Measurements from ENCODE around the gene TYW5.

The TYW5 gene, protein sequence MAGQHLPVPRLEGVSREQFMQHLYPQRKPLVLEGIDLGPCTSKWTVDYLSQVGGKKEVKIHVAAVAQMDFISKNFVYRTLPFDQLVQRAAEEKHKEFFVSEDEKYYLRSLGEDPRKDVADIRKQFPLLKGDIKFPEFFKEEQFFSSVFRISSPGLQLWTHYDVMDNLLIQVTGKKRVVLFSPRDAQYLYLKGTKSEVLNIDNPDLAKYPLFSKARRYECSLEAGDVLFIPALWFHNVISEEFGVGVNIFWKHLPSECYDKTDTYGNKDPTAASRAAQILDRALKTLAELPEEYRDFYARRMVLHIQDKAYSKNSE

GRCh38 chr2:199955339-199956061, at the start of gene TYW5, which contains the start of gene MAIP1:
Gene TYW5 (minus strand): TSS chr2:199955491. CDS start chr2:199955470, 21 bp downstream.
Gene MAIP1 (plus strand): TSS chr2:199955582. CDS start chr2:199955799, 217 bp downstream.
- TF ChIP-seq POLR2A (IDR thresholded peaks at IDR 0.05; ENCODE audit: low read length) (peak; percentile 87), GATA1 (IDR thresholded peaks at IDR 0.05; ENCODE audit: low read depth, low read length) (no peak)

DNA sequence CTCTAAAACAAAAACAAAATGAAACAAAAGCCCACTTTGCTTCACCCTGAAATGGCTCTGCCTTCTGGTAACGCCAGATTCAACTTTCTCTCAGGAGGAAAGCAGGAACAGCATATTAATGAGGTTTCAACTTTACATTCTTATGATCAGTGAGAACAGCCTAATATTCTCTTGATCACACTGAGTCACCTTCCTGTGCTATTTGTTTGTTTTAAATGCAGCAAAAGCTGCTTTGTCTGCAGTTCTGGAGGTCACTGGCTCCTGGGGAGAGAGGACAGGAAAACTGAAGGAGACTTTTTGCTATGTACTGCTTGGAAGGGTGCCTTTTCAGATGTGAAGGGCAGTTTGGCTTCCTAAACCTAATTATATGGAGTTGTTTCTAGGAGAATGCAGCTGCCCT, 48.2 kb upstream of the TYW5 start:
- no peak for DNase-seq
- TF ChIP-seq POLR2A (IDR thresholded peaks at IDR 0.05; ENCODE audit: low read length) (no peak), GATA1 (IDR thresholded peaks at IDR 0.05; ENCODE audit: low read depth, low read length) (no peak)

More at GRCh38 chr2:199955339-199956061, at the start of gene TYW5, which contains the start of gene MAIP1:
- peak; percentile 93 to 94 for DNase-seq

DNA sequence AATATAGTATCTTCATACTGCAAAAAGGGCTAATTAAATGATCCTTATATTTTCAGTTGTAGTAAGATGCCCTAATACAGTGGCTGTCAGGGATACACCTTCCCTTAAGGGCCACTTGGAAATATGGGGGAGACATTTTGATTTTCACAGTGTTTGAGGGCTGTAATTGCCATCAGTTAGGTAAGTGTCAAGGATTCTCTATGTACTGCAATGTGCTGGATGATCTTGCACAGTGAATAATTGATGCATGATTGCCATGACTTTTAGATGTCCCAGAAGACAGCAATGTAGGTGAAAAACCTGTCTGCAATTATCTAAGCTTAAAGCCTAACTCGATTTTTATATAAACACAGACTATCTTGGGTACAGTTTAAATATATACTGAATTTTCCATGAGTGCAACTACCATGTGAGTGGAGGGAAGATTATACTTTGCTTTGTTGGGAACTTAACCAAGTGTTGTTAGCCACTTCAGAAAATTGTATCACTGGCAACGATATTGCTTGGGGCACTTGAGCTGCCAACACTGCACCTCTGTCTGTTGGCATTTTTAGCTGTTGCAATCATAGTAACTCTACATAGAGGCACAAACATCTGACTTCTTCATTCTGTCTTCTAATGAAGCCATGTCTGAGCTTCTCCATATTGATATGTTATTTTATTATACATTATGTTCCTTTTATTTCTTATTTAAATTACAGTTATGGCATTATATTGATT, 45.3 kb upstream of the TYW5 start:
- TF ChIP-seq GATA1 (IDR thresholded peaks at IDR 0.05; ENCODE audit: low read depth, low read length) (no peak), POLR2A (IDR thresholded peaks at IDR 0.05; ENCODE audit: low read length) (no peak)
- no peak for DNase-seq

DNA sequence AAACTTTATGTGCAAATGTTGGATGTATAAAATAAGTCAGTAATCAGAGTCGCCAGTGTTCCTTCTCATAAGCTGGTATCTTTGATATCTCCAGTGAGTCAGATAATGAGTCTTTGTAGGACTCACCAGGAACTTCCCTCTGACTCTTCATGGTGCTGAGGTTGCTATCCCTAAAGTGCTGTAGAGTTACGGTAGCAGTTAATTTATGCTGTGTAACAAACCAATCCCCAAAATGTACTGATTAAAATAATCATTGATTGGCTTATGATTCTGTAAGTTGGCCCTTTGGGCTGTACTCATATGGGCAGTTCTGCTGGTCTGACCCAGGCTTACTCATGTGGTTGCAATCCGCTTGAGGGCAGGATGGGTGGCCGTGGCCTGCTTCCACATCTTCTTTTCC, 43.9 kb upstream of the TYW5 start:
- DNase-seq, result no peak
- TF ChIP-seq GATA1 (IDR thresholded peaks at IDR 0.05; ENCODE audit: low read depth, low read length) (no peak), POLR2A (IDR thresholded peaks at IDR 0.05; ENCODE audit: low read length) (no peak)

- TF ChIP-seq GATA1 (IDR thresholded peaks at IDR 0.05; ENCODE audit: low read depth, low read length) (no peak), POLR2A (IDR thresholded peaks at IDR 0.05; ENCODE audit: low read length) (no peak)
- DNase-seq, result no peak
Measured at GRCh38 chr2:199997296-199997695, 42.0 kb upstream of the TYW5 start.

- TF ChIP-seq GATA1 (IDR thresholded peaks at IDR 0.05; ENCODE audit: low read depth, low read length) (no peak), POLR2A (IDR thresholded peaks at IDR 0.05; ENCODE audit: low read length) (no peak)
- no peak for DNase-seq
Measured at GRCh38 chr2:199994896-199995295, 39.6 kb upstream of the TYW5 start.

- TF ChIP-seq GATA1 (IDR thresholded peaks at IDR 0.05; ENCODE audit: low read depth, low read length) (no peak), POLR2A (IDR thresholded peaks at IDR 0.05; ENCODE audit: low read length) (no peak)
- no peak for DNase-seq
Measured at GRCh38 chr2:199994371-199994770, 39.1 kb upstream of the TYW5 start.

DNA sequence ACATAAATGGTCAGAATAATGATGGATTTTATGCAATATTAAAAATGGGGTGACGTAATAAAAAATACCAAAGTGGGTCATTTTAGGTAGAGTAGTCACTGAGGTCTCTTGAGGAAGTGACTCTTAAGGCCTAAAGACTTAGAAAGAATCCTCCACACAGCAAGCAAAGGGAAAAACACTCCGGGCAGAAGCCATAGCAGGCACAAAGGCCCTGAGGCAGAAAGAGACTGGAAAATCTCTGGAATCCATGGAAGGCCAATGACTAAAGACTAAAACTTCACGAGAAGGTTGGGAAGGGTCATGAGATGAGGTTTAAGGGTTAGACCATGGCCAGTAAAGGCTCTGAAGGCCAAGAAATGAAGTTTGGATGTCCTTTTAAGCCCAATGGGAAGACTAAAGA, 37.0 kb upstream of the TYW5 start:
- TF ChIP-seq GATA1 (IDR thresholded peaks at IDR 0.05; ENCODE audit: low read depth, low read length), result no peak
- no peak for TF ChIP-seq POLR2A (IDR thresholded peaks at IDR 0.05; ENCODE audit: low read length)
- DNase-seq, result no peak

DNA sequence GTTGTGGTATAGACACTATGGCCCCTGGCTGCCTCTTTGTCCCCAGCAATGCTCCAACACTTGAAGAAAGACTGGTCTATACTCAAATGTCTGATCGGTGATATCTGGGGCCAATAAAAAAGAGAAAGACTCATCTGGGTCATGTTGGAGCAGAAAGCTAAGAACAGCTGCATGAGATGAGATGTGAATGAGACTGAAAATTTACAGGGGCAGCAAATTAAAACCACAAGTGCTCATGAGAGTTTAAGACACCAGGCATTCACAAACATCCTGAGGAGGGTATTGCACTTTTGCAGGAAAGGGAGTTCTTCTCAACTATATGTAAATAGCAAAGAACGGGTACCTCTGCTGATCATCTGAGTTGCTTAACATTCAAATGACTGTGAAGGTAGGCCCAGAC, 36.4 kb upstream of the TYW5 start:
- TF ChIP-seq GATA1 (IDR thresholded peaks at IDR 0.05; ENCODE audit: low read depth, low read length) (no peak), POLR2A (IDR thresholded peaks at IDR 0.05; ENCODE audit: low read length) (no peak)

DNA sequence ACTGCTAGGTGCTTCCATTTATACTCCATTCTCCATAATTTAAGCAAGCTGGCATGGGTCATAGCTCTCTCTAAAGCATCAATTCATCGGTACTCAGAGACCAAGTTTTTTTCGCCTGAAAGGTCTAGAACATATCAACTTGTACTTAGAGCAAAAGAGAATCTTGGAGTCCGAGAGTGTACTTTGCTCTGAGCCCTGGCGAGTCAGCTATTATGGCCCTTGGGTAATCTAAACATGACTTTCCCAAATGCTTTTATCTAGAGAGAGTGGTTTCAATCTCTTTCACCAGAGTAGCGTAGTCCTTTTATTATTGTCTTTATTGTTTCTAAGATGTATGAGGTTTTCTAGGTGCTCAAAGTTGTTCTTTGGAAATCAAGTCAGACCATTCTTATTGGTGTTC, 34.5 kb upstream of the TYW5 start:
- peak; percentile 9 to 29 for DNase-seq
- TF ChIP-seq POLR2A (IDR thresholded peaks at IDR 0.05; ENCODE audit: low read length), result no peak
- TF ChIP-seq GATA1 (IDR thresholded peaks at IDR 0.05; ENCODE audit: low read depth, low read length), result no peak

More for the DNA sequence above, 36.4 kb upstream of the TYW5 start:
- no peak for DNase-seq

DNA sequence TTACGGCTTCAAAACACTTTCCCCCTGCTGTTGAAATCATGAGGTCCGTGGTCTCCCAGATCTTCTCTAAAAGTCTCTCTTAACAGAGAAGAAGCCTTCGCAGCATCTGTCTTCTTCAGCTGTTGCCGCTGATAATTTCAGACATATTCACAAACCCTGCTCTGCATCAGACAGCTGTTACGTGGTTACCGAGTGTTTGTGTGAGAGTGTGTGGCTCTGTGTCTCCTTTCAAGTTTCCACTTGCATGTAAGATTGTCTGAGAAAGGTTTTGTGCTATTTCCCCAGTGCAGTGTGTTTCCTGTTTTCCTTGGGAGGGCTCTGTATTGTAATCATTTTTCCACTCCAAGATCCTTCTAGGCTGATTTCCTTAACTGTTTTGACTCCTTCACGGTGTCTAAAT, 32.9 kb upstream of the TYW5 start:
- TF ChIP-seq POLR2A (IDR thresholded peaks at IDR 0.05; ENCODE audit: low read length) (no peak), GATA1 (IDR thresholded peaks at IDR 0.05; ENCODE audit: low read depth, low read length) (no peak)
- peak; percentile 34 to 83 for DNase-seq

DNA sequence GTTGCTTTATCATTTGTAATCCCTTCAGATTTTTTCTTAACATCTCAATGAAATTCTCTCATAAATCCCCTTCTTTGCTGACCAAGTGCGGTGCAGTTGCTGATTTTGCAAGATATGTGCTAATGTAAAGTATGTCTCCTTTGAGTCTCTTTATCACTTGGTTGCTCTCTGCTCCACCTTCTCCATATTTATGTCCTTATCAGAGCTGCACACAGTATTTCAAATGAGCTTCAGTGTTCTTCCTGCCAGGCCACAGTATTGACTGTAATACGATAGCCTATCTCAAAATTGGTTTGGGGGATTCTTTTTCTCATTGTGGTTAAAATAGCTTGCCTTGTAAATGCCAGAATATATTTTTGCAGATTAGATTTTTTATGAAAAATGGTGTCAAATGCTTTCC, 32.3 kb upstream of the TYW5 start:
- TF ChIP-seq POLR2A (IDR thresholded peaks at IDR 0.05; ENCODE audit: low read length) (no peak), GATA1 (IDR thresholded peaks at IDR 0.05; ENCODE audit: low read depth, low read length) (no peak)
- DNase-seq, result peak; percentile 49 to 86

DNA sequence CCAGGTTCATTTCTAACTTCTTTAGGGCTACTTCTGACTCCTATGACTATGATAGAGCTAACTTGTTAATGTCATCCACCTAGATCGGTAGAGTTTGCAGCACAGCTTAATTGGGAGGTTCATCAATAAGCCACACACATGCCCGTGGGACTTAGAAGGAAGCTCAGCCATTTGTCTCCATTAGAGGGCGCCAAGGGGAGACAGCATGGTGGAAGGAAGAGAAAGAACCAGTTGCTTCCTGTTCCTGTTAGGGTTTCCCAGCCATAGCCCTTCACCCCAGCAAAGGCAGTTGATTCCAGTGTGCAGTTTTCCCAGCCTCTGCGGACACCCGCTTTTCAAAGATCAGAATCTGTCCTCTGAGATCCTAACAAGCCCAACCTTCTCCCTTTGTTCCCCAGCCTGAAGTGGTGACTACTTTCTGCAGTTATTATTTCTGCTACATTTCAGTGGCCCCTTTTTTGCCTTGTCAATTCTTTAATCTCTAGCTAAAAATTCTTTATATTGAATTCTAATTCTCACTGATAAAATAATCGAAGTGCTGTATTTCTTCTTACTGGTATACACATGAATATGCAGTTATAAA, 30.4 kb upstream of the TYW5 start:
- peak; percentile 79 to 82 for DNase-seq

GRCh38 chr2:199984755-199985154, 29.5 kb upstream of the TYW5 start:
- DNase-seq, result no peak
- TF ChIP-seq POLR2A (IDR thresholded peaks at IDR 0.05; ENCODE audit: low read length) (no peak), GATA1 (IDR thresholded peaks at IDR 0.05; ENCODE audit: low read depth, low read length) (no peak)

More for the DNA sequence above, 30.4 kb upstream of the TYW5 start:
- no peak for TF ChIP-seq GATA1 (IDR thresholded peaks at IDR 0.05; ENCODE audit: low read depth, low read length)
- TF ChIP-seq POLR2A (IDR thresholded peaks at IDR 0.05; ENCODE audit: low read length), result no peak

All from erythroblast (primary cell).